ENCODE results near the gene MEGF6.
A peak's percentile ranks its signal among the peaks of the same experiment; 100 is the strongest.
"Not testable (repeated sequence)": the region's sequence is repeated elsewhere in the genome, so short reads cannot be mapped to it uniquely, and the experiment has no call there.

MEGF6 gene

GRCh38 chr1:3629561-3630160 lies 18.4 kb upstream of the MEGF6 start:
- no peak for DNase-seq (ENCODE audit: low read depth)

- DNase-seq (ENCODE audit: low read depth), result no peak
These were observed 17.1 kb upstream of the MEGF6 start for GRCh38 chr1:3628445-3628844.

DNA sequence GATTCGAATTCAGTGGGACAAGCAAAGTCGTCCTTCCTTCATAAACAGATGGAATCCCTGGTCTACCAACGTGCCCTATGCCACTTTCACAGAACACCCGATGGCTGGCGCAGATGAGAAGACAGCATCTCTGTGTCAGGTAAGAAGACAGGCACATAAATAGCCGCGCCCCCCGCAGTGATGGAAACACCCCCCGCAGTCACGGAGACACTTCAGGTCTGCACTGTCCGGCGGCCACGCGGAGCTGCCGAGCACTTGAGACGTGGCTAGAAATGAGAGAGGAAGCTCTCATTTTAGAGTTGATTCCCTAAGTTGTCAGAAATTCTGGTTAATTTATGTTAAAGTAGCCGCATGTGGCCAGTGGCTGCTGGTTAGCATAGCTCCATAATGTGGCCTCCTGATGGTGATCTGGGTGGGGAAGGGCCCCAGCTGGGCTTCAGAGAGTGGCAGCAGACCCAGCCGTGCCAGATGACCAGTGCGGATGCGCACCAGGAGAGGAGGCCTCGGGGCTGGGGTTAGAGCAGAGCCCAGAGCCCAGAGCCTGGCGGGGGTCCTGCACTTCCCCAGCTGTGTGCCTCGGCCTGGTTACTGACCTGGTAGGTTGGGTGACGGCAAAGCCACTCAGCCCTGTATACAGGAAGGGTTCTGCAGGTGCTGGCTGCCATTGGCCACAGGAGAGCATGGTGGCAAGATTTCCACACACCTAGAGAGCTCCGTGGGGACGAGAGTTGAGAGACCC lies 16.4 kb upstream of the MEGF6 start:
- no peak for DNase-seq (ENCODE audit: low read depth)

DNA sequence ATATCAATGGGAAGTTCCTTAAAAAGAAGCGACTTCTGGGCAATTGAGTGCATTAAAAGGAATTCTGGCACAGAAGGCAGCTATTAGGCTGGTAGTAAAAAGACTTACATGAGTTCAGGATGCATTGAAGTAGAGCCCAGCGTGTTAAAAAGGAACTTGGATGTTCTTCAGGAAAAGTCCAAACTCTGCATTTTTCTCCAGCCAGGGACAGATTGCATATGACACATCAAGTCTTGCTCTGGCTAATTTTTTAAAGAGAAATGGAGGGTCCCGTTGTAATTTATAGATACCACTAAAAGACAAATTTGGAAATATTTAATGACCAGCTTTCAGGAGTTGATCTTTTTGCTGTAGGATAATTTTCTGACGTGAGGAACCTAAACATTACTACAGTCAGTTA lies 14.7 kb upstream of the MEGF6 start:
- no peak for DNase-seq (ENCODE audit: low read depth)

GRCh38 chr1:3625151-3625907 lies 14.0 kb upstream of the MEGF6 start:
- DNase-seq (ENCODE audit: low read depth), result no peak

GRCh38 chr1:3624200-3625136 lies 13.2 kb upstream of the MEGF6 start, which contains the start of gene TPRG1L:
Gene TPRG1L, plus strand, starts transcription at chr1:3625015. Its CDS starts 58 bp downstream, at chr1:3625073.
- peak; percentile 96 for DNase-seq (ENCODE audit: low read depth)

DNA sequence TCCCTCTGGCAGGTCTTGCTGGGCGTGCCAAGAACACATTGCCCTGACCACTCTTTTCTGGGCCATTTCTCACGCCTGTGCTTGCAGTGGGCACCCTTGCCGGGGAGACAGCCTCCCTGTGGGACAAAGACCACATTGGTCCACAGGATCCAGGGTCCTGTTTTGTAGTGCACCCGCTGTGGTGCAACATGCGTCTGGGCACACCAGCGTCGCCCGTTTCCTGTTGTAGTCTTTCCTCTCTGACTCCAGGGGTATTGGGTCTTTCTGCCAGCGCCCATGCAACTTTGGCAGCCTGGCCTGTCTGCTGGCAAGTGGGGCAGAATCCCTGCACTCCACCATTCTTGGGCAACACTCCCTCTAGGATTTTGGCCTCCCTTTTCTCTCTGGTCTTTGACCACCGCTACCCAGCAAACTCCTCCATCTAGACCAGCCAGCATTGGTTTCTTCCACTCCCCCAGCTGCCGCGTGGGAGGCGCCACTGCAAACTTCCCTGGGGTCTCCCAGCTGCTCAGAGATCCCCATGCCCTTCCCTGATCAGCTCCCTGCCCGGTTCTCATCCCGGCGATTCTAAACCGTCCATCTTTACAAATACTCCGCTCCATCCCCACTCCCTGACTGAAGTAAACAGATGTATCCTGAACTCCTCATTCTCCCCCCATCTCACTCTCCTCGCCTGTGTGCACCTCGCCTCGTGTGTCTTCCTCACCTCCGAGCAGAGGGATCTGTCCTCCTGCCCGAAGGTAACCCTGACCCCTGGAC lies 12.3 kb upstream of the MEGF6 start:
- no peak for DNase-seq (ENCODE audit: low read depth)

GRCh38 chr1:3622102-3622501 lies 10.8 kb upstream of the MEGF6 start:
- DNase-seq (ENCODE audit: low read depth), result not testable (repeated sequence)

GRCh38 chr1:3621151-3621671 lies 9.9 kb upstream of the MEGF6 start:
- not testable (repeated sequence) for DNase-seq (ENCODE audit: low read depth)

GRCh38 chr1:3620708-3621107 lies 9.4 kb upstream of the MEGF6 start:
- no peak for DNase-seq (ENCODE audit: low read depth)

DNA sequence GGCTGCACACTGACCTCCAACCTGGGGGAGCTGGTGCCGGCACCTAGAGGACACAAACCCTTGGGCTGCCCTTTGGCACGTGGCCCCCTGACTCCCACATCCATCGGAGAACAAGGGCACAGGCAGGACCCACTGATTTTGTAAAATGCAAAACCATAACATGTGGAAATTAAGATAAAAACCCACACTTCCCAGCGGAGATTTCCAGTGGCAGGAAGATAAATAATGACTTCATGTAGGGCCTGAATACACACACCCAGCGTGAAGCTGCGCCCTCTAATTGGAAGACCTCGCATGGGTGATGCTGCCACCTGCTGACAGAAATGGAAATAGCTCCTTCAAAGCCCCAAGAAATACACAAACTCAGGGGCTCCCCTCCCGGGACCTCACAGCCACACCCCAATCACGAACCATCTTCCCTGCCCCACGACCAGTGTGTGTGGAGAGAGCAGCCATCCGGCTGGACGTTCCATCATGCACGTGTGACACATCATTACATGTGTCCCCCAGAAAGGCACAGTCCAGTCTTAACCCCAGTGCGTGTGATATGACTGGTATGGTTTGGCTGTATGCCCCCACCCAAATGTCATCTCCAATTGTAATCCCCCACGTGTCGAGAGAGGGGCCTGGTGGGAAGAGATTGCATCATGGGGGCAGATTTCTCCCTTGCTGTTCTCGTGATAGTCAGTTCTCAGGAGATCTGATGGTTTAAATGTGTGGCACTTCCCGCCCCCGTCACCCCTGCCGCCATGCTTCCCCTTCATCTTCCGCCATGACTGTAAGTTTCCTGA lies 7.8 kb upstream of the MEGF6 start:
- peak; percentile 77 for DNase-seq (ENCODE audit: low read depth)

- DNase-seq (ENCODE audit: low read depth), result no peak
These were observed 7.2 kb upstream of the MEGF6 start for GRCh38 chr1:3618531-3618880.

- DNase-seq (ENCODE audit: low read depth), result no peak
These were observed 6.6 kb upstream of the MEGF6 start for GRCh38 chr1:3617806-3618345.

GRCh38 chr1:3616861-3617260 lies 5.6 kb upstream of the MEGF6 start:
- DNase-seq (ENCODE audit: low read depth), result no peak

DNA sequence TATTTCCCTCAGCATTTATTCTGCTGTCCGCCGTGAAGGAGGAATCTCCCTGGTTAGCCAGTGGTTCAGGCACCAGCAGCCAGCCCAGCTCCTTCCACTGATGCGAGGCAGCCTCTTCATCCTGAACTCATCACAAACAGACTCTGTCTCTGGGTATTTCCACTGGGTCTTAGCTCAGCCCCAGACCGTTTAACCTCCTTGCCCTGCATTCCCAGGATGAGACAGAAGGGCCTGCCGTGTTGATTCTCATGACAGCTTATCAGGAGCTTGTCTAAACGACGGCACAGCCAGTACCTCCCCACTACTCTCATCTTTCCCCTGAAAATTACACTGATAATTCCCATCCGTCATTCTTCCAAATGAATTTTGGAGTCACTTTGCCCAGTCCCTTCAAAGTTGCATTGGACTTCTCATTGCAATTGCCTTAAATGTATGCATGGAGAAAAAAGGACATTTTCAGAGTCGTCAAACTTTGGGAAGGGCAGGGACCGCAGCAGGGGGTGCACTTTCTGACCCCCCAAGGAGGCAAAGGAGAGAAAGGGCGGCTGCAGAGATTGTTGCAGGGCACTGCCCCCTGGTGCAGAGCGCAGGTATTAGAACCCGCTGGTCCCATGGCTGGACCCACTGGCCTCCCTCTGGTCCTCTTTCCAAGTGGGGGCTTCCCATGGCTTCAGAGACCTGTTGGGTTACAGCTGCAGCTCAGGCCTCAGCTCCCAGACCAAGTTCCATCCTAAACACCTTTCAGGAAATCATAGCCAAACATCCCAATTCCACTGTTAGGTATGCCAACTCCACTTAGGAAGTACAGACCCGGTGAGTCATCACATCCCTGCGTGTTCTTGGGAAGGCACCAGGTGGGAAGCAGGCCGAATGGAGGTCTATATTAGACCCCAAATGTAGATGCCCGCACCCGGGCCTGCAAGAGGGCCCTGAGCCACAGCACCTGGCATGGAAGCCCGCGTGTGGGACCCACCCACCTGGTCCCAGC lies 3.7 kb upstream of the MEGF6 start:
- no peak for DNase-seq (ENCODE audit: low read depth)

DNA sequence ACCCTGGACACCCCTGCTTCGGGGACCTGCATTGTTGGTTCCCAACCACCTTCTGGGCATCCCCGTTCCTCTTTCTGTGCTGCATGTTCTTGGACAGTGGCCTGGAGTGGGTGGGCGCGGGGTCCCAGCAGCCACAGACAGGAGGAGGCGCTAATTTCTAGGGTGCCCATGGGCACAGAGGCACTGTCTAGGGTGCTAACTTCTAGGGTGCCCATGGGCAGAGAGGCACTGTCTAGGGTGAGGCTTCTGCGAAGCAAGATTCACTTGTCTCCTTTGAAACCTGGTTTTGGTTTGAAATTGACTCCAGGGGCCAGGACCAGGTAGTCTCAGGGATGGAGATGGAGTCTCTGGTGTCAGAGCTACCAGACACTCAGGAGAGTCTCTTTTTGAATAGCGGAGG lies 815 bp upstream of the MEGF6 start:
- DNase-seq (ENCODE audit: low read depth), result no peak

DNA sequence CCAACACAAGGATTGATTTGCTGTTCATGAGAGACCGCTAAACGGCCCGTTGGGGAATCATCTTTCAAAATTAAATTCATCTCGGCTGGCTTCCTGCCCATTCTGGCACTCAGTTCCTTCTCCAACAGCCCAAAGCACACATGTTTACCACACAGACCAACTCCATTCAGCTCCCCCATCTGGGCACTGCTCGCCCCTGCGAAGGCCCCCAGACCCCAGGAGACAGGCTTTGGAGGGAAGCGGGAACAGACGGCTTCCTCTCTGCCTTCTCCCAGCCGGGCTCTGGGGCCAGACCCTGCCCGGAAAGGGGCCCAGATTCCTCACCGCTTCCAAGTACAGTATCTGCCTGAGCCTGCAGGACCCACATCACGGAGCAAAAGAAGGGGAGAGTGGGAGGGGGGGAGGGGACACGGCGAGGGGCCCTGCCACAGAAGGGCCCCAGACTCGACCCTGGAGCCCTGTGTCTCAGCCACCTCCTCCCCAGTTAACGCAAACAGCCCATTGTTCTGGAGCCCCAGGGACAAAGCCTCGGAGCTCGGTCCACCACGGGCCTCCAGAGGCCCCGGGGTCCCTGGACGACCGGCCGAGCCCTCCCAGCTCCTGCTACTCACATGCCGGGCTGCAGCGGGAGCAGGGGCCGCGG lies 660 bp downstream of the MEGF6 start:
- DNase-seq (ENCODE audit: low read depth), result no peak

Measured in CMK (cell line).